HG03025 (cell line): ENCODE results near the gene PTPN18.
"Not testable (repeated sequence)": the region's sequence is repeated elsewhere in the genome, so short reads cannot be mapped to it uniquely, and the experiment has no call there.

Experiments used
- ATAC-seq: cut with Tn5 transposase; IDR thresholded peaks from one replicate; pipeline ENCODE4 v1.9.1; 2021; ENCODE audit warnings: mild to moderate bottlenecking, moderate library complexity; ENCODE audit not compliant: unreplicated experiment, low FRiP score

The PTPN18 gene

GRCh38 chr2:130377491-130377890 is 21.6 kb downstream of the PTPN18 start:
- no peak for ATAC-seq

DNA sequence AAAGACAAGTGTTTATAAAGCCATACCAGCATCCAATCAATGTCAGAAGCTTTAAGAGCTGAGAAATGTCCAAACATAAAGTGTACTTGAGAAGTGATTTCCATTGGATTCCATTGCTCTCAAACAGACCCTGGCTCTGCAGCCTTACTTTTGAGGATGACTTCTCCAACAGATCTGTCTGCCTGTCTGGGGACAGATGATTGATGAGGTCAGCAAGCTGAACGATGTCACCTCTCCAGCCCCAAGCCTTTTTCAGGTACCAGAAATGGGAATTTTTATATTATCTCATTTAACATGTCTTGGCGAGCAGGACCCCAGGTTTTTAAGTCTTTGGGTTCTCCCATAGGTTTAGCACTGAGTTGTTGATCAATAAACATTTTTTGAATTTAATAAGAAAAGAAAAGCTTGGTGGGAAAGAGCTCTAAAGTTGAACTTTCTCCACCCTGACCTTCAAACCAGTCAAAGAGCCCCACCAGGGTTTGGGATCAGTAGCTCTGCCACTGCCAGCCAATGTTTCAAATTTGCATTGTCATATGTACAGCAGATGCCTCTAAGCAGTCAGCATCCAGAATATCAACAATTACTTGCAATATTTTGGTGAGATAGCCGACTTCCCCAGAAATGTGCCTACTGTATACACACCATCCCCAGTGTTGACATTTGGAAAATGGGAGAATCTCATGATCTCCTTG is 22.5 kb downstream of the PTPN18 start:
- ATAC-seq, result no peak

DNA sequence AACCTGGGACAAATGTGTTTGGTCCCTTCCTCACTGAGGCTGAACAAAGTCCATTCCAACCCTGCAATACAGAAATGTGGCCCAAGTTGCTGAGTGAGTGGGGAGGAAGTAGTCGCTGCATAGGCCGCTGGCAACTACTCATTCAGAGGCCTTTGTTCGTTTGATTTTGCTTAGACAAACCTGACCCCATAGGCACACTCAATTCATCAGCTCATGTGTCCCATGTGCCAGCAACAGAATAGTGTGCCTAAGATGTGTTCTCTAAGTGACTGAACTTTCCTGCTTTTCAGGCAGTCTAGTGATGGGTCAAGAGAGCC is 23.0 kb downstream of the PTPN18 start:
- ATAC-seq, result no peak

DNA sequence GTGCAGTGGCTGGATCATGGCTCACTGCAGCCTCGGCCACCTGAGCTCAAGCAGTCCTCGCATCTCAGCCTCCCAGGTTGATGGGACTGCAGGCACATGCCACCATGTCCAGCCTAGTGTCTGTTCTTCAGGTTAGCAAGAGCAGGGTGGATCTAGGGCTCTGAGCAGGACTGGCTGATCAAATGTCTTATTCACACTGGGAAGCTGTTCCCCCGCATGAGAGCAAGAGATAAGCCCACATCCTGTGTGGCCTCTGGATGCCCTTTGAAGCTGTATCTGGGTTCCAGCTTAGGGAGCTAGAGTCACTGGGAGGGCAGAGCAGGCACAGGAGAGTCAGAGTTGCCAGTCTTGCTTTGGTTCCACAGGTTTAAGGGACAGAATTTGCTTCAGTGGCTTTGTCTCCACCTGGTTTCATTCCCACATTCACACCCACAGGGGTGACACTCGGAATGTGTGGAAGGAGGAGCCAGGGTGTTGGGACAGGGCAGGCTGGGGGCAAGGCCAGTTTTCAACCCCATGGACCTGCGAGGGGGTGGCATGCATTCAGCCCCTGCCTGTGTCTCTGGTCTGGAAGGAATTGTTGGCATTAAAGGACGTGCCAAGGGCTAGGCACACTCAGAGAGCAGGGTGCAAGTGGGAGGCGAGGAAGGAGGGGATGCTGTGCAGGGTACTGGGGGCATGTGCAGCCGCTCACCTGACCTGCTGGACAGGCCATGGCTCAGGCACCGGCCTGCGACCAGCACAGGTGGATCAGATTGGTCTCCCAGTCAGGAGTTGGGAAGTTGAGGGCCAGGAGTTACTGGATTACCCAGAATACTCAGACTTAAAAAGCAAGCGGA is 24.5 kb downstream of the PTPN18 start:
- no peak for ATAC-seq

DNA sequence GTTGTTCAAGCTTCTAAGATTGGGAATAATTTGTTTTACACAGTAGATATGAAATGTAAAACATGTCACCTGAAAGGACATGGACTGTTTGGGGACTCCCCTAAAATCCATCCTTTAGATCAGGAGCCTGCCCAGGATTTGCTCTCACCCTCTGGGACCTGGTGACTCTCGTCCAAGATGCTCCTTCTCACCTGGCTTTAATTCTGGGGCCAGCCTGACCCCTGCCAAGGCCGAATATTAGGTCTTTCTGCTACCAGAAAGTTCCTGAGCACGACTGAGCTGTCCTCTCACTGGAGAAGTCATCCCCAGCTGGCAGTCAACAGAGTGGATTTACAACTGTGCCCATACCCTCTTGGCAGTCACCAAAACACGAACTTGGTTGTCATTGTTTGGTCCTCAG is 25.3 kb downstream of the PTPN18 start:
- no peak for ATAC-seq

GRCh38 chr2:130381619-130382018 is 25.8 kb downstream of the PTPN18 start:
- ATAC-seq, result no peak

DNA sequence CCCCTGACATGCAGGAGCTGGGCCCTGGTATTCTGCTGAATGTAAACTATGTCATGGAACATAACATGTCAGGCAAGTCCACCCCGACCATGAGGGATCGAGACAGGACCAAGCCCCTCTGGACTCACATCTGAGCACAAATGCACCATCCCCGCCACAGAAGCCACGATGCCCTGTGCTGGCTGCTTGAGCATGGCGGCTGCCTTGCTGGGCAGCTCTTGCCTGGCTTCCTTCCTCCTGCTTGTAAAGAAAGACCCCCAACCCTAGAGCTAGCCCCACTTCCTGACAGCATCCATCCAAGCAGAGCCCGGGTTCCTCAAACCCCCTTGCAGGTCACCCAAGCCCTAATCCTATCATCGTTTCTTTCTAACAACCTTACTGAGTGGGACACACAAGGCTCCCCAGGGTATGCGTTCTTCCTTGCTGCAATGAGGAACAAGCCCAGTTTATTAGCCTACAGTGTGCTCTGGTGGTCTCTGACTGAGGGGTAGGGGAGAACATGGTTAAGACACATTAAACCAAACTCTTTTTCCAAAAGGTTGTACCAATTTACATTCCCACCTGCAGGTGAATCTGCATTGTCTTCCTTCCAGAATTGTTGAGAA is 26.6 kb downstream of the PTPN18 start:
- no peak for ATAC-seq

GRCh38 chr2:130385709-130386108 is 29.9 kb downstream of the PTPN18 start:
- peak; percentile 46 for ATAC-seq

GRCh38 chr2:130387071-130387400 is 31.2 kb downstream of the PTPN18 start:
- ATAC-seq, result no peak

- no peak for ATAC-seq
Measured at GRCh38 chr2:130387804-130388203, 31.9 kb downstream of the PTPN18 start.

GRCh38 chr2:130388221-130388907 is 32.5 kb downstream of the PTPN18 start:
- no peak for ATAC-seq

- no peak for ATAC-seq
Measured at GRCh38 chr2:130389358-130389757, 33.5 kb downstream of the PTPN18 start.

DNA sequence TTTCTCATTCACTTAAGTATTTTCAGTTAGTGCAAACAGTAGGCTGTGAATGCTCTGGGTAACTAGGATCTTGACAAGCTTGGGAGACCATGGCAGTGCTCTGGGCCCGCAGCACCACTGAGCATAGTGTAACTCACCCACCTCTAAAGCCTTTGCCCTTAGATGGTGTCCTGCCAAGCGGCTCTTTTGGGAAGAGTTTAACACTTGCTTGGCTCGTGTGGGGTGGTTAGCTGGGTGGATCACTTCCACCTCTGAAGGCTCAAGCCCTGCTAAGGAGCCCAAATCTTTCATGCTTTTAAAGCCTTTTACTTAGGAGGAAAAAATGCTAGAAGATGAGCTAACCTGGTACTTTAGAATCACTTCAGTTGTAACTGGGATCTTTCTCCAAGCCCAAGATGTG is 33.9 kb downstream of the PTPN18 start:
- no peak for ATAC-seq

- peak; percentile 21 for ATAC-seq
Measured at GRCh38 chr2:130390460-130391057, 34.7 kb downstream of the PTPN18 start.

DNA sequence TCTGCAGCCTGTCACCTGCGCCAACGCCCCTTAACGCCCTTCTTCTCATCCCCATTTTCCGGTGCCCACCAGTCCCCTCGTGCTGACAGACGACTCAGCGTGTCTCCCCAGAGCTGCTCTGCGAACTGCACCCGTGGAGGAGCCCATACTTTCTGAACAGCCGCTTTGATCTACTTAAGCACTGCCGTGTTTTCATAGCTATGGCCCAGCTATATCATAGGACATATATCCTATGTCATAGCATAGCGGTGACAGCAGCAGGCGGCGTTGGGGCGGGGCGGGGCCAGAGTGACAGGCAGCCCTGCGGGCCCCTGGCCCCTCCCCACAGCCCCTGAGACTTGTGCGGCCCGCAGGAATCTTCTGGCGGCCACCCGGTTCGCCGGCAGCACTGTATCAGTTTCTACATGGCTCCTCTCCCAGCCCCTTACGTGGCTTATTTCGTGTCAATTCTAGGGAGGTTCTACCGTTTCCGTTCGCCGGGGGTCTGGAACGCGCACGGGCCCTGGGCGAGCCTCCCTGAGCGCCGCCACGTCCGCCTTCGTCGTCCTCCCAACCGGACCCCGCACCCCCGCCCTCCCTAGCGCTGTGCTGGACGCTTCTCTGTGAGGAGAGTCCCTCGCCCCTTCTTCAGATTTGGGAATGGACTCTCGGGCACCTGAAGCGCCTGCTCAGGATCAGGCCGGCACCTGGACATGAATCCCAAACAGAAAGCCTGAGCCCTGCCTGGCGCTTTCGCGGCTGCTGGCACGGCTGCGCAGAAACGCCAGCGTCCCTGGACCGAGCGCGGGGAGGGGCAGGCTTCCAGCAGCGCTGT is 35.4 kb downstream of the PTPN18 start:
- peak; percentile 81 for ATAC-seq

DNA sequence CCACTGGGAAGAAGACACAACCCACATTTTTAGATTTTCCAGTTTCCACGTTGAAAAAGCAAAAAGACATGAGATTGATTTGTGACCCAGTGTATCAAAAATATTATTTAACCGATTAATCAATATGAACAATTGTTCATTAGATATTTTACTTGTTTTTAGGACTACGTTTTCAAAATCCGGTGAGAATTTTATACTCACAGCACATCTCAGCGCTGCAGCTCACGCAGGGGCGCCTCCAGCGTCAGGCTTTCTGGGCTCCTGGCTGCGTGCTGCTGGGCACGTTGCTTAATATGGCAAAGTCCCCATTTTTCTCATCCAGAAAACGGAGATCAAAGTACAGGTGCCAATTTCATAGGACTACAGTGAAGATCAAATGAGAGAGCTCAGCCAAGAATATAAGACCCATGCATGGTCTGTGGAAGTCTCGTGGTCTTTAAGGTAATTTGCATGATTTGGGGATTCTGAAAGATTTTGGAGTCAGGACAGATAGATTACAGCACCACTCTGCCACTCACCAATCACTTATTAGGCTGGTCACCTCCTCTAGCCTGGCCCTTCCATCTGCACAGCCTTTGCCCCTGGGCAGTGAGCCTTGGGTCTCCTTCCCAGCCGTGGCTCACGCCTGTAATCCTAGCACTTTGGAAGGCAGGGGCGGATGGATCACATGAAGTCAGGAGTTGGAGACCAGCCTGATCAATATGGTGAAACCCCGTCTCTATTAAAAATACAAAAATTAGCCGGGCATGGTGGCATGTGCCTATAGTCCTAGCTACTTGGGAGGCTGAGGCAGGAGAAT is 36.2 kb downstream of the PTPN18 start:
- ATAC-seq, result no peak

DNA sequence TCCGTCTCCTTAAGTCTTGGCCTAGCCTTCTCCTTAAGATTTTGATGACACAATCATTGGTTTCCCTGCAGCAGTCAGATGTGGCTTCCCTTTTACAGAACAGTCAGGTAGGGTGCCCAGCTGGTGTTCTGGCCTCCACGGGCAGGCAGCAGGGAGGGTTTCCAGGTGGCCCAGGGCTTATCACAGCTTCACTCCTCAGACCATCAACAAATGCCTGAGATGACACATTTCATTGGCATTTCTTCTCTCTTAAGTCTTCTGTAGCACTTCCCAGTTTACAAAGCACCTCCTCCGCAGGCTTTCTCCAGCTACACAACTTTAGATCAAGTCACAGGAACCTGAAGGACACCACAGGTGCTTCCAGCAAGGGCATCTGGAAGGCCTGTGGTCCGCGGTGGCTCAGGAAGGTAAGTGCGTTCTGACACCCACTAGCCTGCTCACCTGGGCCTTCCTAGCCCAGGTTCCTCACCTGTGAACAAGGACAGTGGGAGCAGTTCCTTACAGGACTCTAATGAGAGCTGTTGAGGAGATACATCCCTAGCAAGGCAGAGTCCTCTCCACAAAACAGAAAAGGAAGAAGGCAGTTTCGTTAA is 37.6 kb downstream of the PTPN18 start:
- no peak for ATAC-seq

DNA sequence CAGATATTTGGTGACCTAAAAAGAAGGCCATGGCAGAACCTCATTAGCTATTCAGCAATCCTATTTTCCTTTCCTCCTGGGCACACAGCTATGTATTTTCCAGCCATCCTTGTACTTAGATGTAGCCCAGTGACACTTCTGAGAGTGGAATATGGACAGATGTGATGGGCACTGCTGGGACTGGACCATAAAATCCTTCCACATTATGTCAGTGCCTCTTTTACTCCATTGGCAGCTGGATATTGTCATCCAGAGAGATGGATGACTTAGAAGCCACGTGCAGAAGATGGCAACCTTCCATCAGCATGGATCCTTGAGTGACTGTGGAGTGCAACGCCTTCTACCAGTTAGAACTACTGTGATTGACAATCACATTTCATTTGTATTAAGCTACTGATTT is 50.4 kb downstream of the PTPN18 start:
- not testable (repeated sequence) for ATAC-seq

DNA sequence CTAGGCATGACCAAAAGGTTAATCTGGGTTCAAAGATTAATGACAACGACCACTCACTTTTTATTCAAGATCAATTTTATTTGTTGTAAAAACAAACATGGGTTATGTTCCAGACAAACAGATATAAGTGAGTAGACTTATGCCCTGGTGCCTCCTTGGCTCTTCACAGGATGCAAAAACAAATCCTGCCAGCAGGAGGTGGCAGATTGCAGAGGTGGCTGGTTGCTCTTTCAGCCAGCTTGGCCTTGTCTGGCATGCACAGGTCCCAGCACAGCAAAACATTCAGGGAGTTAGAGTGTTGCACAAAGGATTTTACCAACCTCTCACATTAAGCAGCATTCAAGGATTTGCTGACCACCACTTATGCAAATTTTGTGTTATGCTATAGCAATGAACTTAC is 60.8 kb downstream of the PTPN18 start:
- ATAC-seq, result not testable (repeated sequence)
